Liver (tissue), 9 donors: ENCODE measurements around the gene ST3GAL3. TPM values are rescaled to one million over a fixed set of nuclear protein-coding genes. Genes with fewer than 3 reads are reported as not detected.

Experiments
- DNase-seq: peaks from one replicate; pipeline ENCODE4 v3.0.0-alpha.2; 2017; ENCODE audit warnings: low spot score
- H3K27ac ChIP-seq, 2 donors: one replicate each; pipeline ENCODE4 v1.7.0; 2013; ENCODE audit warnings: inconsistent platforms in 2 of 2, low read length in 2 of 2, control low read depth in 1 of 2, low read depth in 1 of 2, mild to moderate bottlenecking in 1 of 2
- H3K27me3 ChIP-seq, 4 donors: one replicate each; pipeline versions ENCODE4 v1.6.1 to v1.7.0; 2013; ENCODE audit warnings: low read length in 3 of 4, inconsistent platforms in 1 of 4, mild to moderate bottlenecking in 1 of 4, moderate library complexity in 1 of 4; ENCODE audit not compliant: control insufficient read depth in 4 of 4, insufficient read depth in 4 of 4
- H3K36me3 ChIP-seq, 4 donors: one replicate each; pipeline versions ENCODE4 v1.6.1 to v1.7.0; 2013; ENCODE audit warnings: low read length in 3 of 4, mild to moderate bottlenecking in 3 of 4, low read depth in 1 of 4, moderate library complexity in 1 of 4; ENCODE audit not compliant: control insufficient read depth in 4 of 4, insufficient read depth in 3 of 4
- H3K4me1 ChIP-seq, 4 donors: one replicate each; pipeline versions ENCODE4 v1.6.1 to v1.7.0; 2013; ENCODE audit warnings: low read length in 3 of 4, mild to moderate bottlenecking in 3 of 4, moderate library complexity in 1 of 4; ENCODE audit not compliant: control insufficient read depth in 4 of 4, insufficient read depth in 4 of 4
- H3K4me3 ChIP-seq, 3 donors: one replicate each; pipeline versions ENCODE4 v1.6.1 to v1.7.0; 2013; ENCODE audit warnings: low read length in 3 of 3, control low read depth in 1 of 3, low read depth in 1 of 3, mild to moderate bottlenecking in 1 of 3
- H3K9ac ChIP-seq, 2 donors: one replicate each; pipeline ENCODE4 v1.7.0; 2013; ENCODE audit warnings: low read length in 2 of 2, mild to moderate bottlenecking in 2 of 2, moderate library complexity in 2 of 2, control low read depth in 1 of 2, low read depth in 1 of 2
- H3K9me3 ChIP-seq, 4 donors: one replicate each; pipeline versions ENCODE4 v1.6.1 to v1.7.0; 2013; ENCODE audit warnings: low read length in 3 of 4; ENCODE audit not compliant: control insufficient read depth in 4 of 4
- EGR1 ChIP-seq, 2 donors: IDR thresholded peaks; 2 replicates each; pipeline ENCODE4 v1.6.1; 2016 to 2018; ENCODE audit warnings: antibody characterized with exemption in 2 of 2, low read depth in 2 of 2
- FOXA1 ChIP-seq: IDR thresholded peaks from 2 replicates; pipeline ENCODE4 v1.6.1; 2016; ENCODE audit warnings: antibody characterized with exemption
- FOXA2 ChIP-seq: IDR thresholded peaks from 2 replicates; pipeline ENCODE4 v1.6.1; 2016; ENCODE audit warnings: antibody characterized with exemption
- HNF4A ChIP-seq, 2 donors: conservative IDR thresholded peaks; 2 replicates each; pipeline ENCODE4 v1.6.1; 2016; ENCODE audit warnings: antibody characterized with exemption in 2 of 2, mild to moderate bottlenecking in 2 of 2
- JUND ChIP-seq, 2 donors: IDR thresholded peaks; 2 replicates each; pipeline ENCODE4 v1.6.1; 2016; ENCODE audit warnings: antibody characterized with exemption in 2 of 2
- NR2F2 ChIP-seq: IDR thresholded peaks from 2 replicates; pipeline ENCODE4 v1.6.1; 2016; ENCODE audit warnings: antibody characterized with exemption
- RAD21 ChIP-seq, 2 donors: IDR thresholded peaks; 2 replicates each; pipeline ENCODE4 v1.6.1; 2016; ENCODE audit warnings: antibody characterized with exemption in 2 of 2, mild to moderate bottlenecking in 2 of 2
- RXRA ChIP-seq, 2 donors: IDR thresholded peaks; 2 replicates each; pipeline ENCODE4 v1.6.1; 2017 to 2018; ENCODE audit warnings: antibody characterized with exemption in 2 of 2, mild to moderate bottlenecking in 1 of 2
- SP1 ChIP-seq: IDR thresholded peaks from 2 replicates; pipeline ENCODE4 v1.6.1; 2018; ENCODE audit warnings: antibody characterized with exemption, mild to moderate bottlenecking
- YY1 ChIP-seq: IDR thresholded peaks from 2 replicates; pipeline ENCODE4 v1.6.1; 2016; ENCODE audit warnings: antibody characterized with exemption, mild to moderate bottlenecking
- WGBS: extraction: QIAGEN DNeasy Blood & Tissue Kit; methylation state at CpG from one replicate; pipeline ENCODE4 v1.1.7; 2013; 5-methylcytosine and 5-hydroxymethylcytosine counted together
- polyA plus RNA-seq, 2 donors: library from polyadenylated mRNA; stranded (reverse) in 1 of 2; unstranded in 1 of 2; fragments of 200-250 nt in 1 of 2; fragments of >200 nt in 1 of 2; fragmentation: Nextera tagmentation in 1 of 2; extraction: Ambion mirVana in 1 of 2; gene quantifications; one replicate each; pipeline versions ENCODE4 v1.2.1 to v1.2.3, GENCODE V29; 2013 to 2015
- total RNA-seq, 2 donors: library from RNA; depleted of rRNA; stranded (reverse); fragments of >200 nt; gene quantifications; one replicate each; pipeline ENCODE4 v1.2.3, GENCODE V29; 2014
- TF ChIP-seq, protein P1 (sequence below): fragments of 150-350 bp; IDR thresholded peaks from 2 replicates; pipeline ENCODE4 v1.5.1; 2017; ENCODE audit warnings: improper control_type of control experiment, low read depth, low read length; ENCODE audit not compliant: missing input control
- TF ChIP-seq, protein P2 (sequence below): IDR thresholded peaks from 2 replicates; pipeline ENCODE4 v1.6.1; 2016; ENCODE audit warnings: antibody characterized with exemption
- TF ChIP-seq, protein P3 (sequence below): IDR thresholded peaks from 2 replicates; pipeline ENCODE4 v1.6.1; 2016; ENCODE audit warnings: antibody characterized with exemption, mild to moderate bottlenecking
- TF ChIP-seq, protein P4 (sequence below): IDR thresholded peaks from 2 replicates; pipeline ENCODE4 v1.6.1; 2016; ENCODE audit warnings: antibody characterized with exemption
- donor health status: healthy.
- donor health status: healthy.
- donor health status: healthy.
- donor health status: healthy.
- donor health status: healthy.

Gene ST3GAL3
- total and polyA plus RNA-seq, 4 donors, result 4.9 to 11.4 (median 8.1) TPM

DNA sequence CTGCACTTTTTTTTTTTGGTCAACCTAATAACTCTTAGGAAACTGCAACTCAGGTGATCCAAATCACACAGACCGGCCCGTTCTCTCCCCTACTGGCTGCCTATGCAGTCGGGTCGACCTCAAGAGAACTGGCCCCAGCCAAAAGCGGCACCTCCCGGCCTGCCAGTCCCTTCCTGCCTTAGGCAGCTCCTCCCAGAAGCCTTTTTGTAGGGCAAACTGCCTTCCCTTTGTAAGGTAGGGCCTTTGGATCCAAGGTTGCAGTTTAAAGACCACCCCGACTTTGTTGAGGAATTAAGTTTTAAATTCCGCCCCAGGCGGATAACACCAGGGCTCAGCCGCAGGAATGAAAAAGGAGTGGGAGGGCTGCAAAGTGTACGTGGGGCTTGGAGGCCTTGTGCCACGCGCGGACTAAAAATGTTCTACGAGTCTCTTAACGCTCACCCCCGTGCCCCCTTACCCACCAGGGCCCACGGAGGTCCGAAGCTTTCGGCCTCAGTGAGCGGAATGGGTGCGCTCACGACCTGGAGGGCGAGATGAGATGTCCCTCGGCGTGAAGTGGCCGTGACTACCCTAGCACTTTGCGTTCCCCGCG, 642 bp upstream of the ST3GAL3 start:
- no peaks in the 10 kb centered on the region for H3K9me3 ChIP-seq
- peaks cover 0 to 28% (median 24%) of the 10 kb centered on the region in 4 donors for H3K36me3 ChIP-seq
- H3K9ac ChIP-seq, result peak overlapping the region; percentile 8 to 28
- DNase-seq, result peak; percentile 41
- peaks cover 0 to 31% (median 22%) of the 10 kb centered on the region in 4 donors for H3K4me1 ChIP-seq
- H3K27me3 ChIP-seq, result no peaks in the 10 kb centered on the region
- no peak for TF ChIP-seq EGR1 (IDR thresholded peaks at IDR 0.05; ENCODE audit: low read depth in 2 of 2)
- peak; percentile 3 for TF ChIP-seq RXRA (IDR thresholded peaks at IDR 0.05)
- 2% methylated on average over 30 of the region's 30 CpGs for WGBS
- peak overlapping the region; percentile 19 to 74 for H3K27ac ChIP-seq
- H3K4me3 ChIP-seq, result peak overlapping the region; percentile 61 to 84 (median 76)

DNA sequence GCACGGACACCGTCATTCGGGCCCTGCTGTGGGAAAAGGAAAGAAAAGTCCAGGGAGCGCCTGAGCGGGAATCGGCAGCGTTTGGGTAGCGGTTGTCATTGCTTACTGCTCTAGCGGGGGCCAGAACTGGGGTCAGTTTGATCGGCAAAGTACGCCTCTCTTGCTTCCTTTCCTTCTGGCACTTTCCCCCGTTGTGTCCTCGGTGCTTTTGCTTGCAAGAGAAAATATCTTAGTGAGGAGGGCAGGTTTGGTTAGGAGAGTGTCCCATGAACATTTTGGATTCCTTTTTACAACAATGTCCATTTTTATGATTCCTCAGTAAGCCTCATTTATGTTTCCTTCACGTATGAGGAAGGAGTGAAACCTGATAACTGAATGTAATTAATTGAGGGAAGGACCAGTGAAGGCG, 670 bp downstream of the ST3GAL3 start:
- H3K27ac ChIP-seq, result peak overlapping the region; percentile 80 to 83
- TF ChIP-seq SP1 (peak; percentile 30), EGR1 (IDR thresholded peaks at IDR 0.05; ENCODE audit: low read depth in 2 of 2) (no peak), NR2F2 (no peak), FOXA2 (no peak), FOXA1 (no peak), HNF4A (conservative IDR thresholded peaks at IDR 0.05) (peak in 1 of 2 donors; percentile 0), YY1 (no peak), RAD21 (IDR thresholded peaks at IDR 0.05) (peak in 1 of 2 donors; percentile 25), RXRA (IDR thresholded peaks at IDR 0.05) (no peak), JUND (IDR thresholded peaks at IDR 0.05) (no peak)
- TF ChIP-seq, protein P1, sequence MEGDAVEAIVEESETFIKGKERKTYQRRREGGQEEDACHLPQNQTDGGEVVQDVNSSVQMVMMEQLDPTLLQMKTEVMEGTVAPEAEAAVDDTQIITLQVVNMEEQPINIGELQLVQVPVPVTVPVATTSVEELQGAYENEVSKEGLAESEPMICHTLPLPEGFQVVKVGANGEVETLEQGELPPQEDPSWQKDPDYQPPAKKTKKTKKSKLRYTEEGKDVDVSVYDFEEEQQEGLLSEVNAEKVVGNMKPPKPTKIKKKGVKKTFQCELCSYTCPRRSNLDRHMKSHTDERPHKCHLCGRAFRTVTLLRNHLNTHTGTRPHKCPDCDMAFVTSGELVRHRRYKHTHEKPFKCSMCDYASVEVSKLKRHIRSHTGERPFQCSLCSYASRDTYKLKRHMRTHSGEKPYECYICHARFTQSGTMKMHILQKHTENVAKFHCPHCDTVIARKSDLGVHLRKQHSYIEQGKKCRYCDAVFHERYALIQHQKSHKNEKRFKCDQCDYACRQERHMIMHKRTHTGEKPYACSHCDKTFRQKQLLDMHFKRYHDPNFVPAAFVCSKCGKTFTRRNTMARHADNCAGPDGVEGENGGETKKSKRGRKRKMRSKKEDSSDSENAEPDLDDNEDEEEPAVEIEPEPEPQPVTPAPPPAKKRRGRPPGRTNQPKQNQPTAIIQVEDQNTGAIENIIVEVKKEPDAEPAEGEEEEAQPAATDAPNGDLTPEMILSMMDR, result no peak
- TF ChIP-seq, protein P2, sequence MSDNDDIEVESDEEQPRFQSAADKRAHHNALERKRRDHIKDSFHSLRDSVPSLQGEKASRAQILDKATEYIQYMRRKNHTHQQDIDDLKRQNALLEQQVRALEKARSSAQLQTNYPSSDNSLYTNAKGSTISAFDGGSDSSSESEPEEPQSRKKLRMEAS, result no peak
- TF ChIP-seq, protein P3, sequence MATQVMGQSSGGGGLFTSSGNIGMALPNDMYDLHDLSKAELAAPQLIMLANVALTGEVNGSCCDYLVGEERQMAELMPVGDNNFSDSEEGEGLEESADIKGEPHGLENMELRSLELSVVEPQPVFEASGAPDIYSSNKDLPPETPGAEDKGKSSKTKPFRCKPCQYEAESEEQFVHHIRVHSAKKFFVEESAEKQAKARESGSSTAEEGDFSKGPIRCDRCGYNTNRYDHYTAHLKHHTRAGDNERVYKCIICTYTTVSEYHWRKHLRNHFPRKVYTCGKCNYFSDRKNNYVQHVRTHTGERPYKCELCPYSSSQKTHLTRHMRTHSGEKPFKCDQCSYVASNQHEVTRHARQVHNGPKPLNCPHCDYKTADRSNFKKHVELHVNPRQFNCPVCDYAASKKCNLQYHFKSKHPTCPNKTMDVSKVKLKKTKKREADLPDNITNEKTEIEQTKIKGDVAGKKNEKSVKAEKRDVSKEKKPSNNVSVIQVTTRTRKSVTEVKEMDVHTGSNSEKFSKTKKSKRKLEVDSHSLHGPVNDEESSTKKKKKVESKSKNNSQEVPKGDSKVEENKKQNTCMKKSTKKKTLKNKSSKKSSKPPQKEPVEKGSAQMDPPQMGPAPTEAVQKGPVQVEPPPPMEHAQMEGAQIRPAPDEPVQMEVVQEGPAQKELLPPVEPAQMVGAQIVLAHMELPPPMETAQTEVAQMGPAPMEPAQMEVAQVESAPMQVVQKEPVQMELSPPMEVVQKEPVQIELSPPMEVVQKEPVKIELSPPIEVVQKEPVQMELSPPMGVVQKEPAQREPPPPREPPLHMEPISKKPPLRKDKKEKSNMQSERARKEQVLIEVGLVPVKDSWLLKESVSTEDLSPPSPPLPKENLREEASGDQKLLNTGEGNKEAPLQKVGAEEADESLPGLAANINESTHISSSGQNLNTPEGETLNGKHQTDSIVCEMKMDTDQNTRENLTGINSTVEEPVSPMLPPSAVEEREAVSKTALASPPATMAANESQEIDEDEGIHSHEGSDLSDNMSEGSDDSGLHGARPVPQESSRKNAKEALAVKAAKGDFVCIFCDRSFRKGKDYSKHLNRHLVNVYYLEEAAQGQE, result no peak
- TF ChIP-seq, protein P4, sequence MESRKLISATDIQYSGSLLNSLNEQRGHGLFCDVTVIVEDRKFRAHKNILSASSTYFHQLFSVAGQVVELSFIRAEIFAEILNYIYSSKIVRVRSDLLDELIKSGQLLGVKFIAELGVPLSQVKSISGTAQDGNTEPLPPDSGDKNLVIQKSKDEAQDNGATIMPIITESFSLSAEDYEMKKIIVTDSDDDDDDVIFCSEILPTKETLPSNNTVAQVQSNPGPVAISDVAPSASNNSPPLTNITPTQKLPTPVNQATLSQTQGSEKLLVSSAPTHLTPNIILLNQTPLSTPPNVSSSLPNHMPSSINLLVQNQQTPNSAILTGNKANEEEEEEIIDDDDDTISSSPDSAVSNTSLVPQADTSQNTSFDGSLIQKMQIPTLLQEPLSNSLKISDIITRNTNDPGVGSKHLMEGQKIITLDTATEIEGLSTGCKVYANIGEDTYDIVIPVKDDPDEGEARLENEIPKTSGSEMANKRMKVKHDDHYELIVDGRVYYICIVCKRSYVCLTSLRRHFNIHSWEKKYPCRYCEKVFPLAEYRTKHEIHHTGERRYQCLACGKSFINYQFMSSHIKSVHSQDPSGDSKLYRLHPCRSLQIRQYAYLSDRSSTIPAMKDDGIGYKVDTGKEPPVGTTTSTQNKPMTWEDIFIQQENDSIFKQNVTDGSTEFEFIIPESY, result no peak
- H3K4me3 ChIP-seq, result peak overlapping the region; percentile 76 to 87 (median 84)
- under 1% methylated on average over 15 of the region's 15 CpGs for WGBS
- H3K9me3 ChIP-seq, result no peaks in the 10 kb centered on the region
- H3K36me3 ChIP-seq, result peaks cover 0 to 18% (median 17%) of the 10 kb centered on the region in 4 donors
- DNase-seq, result no peak
- H3K27me3 ChIP-seq, result no peaks in the 10 kb centered on the region
- H3K4me1 ChIP-seq, result peaks cover 0 to 31% (median 22%) of the 10 kb centered on the region in 4 donors
- H3K9ac ChIP-seq, result peak overlapping the region; percentile 73 to 85
